Gastrocnemius medialis (tissue), 4 donors: ENCODE results near the gene CD63. TPM values are rescaled to one million over a fixed set of nuclear protein-coding genes. Genes with fewer than 3 reads are reported as not detected.

Experiments used
- ATAC-seq, 2 donors: fragments of 150-250 bp; one replicate each; pipeline ENCODE4 v1.9.1; 2016
- DNase-seq, 2 donors: peaks; one replicate each; pipeline ENCODE4 v3.0.0-alpha.2; 2019
- H3K27ac ChIP-seq, 4 donors: fragments of 200-600 bp; sonication (generic); 1 replicate in 1 of 4; 2 replicates in 3 of 4; pipeline ENCODE4 v1.5.1; 2016 to 2018; ENCODE audit warnings: mild to moderate bottlenecking in 2 of 4, moderate library complexity in 1 of 4
- H3K27me3 ChIP-seq, 3 donors: fragments of 200-600 bp; sonication (generic) in 2 of 3; 1 replicate in 1 of 3; 2 replicates in 2 of 3; pipeline versions ENCODE4 v1.5.1 to v1.6.0; 2016 to 2019; ENCODE audit warnings: mild to moderate bottlenecking in 1 of 3, moderate library complexity in 1 of 3
- H3K36me3 ChIP-seq, 2 donors: fragments of 200-600 bp; sonication (generic) in 1 of 2; one replicate each; pipeline ENCODE4 v1.5.1; 2017 to 2018
- H3K4me1 ChIP-seq, 2 donors: fragments of 200-600 bp; sonication (generic) in 1 of 2; one replicate each; pipeline ENCODE4 v1.5.1; 2016 to 2017; ENCODE audit warnings: mild to moderate bottlenecking in 2 of 2
- H3K4me3 ChIP-seq, 4 donors: fragments of 200-600 bp; sonication (generic) in 3 of 4; 1 replicate in 1 of 4; 2 replicates in 3 of 4; pipeline ENCODE4 v1.5.1; 2016 to 2019; ENCODE audit warnings: mild to moderate bottlenecking in 2 of 4
- H3K9me3 ChIP-seq, 3 donors: fragments of 200-600 bp; sonication (generic) in 2 of 3; 1 replicate in 1 of 3; 2 replicates in 2 of 3; pipeline ENCODE4 v1.5.1; 2016 to 2019
- CTCF ChIP-seq, 5 experiments: fragments of 450-650 bp in 3 of 5; fragments of 200-600 bp in 2 of 5; sonication (generic) in 2 of 5; IDR thresholded peaks in 4 of 5; conservative IDR thresholded peaks in 1 of 5; 1 replicate in 4 of 5; 2 replicates in 1 of 5; pipeline ENCODE4 v1.5.1; 2016 to 2019; ENCODE audit warnings: antibody characterized with exemption in 5 of 5, mild to moderate bottlenecking in 3 of 5, moderate library complexity in 3 of 5
- POLR2A ChIP-seq, 2 donors: fragments of 450-650 bp; IDR thresholded peaks; one replicate each; pipeline ENCODE4 v1.6.1; 2017; ENCODE audit warnings: antibody characterized with exemption in 2 of 2, mild to moderate bottlenecking in 2 of 2, moderate library complexity in 2 of 2
- in situ Hi-C, 4 donors: fragments of 200-750 bp; cut with MboI; loops; one replicate each; pipeline versions ENCODE4 v1.15.0 to v1.8.0; 2017; ENCODE audit warnings: low sequenced_read_pairs in 4 of 4
- intact Hi-C: fragments of 100-400 bp; cut with DNase I; formaldehyde crosslinking; loops from one replicate; pipeline ENCODE4 v1.15.1; 2023; ENCODE audit warnings: low total_unique reads
- total RNA-seq, 4 donors: library from RNA; depleted of rRNA; stranded (reverse); fragments of >200 nt; gene quantifications; one replicate each; pipeline versions ENCODE4 v1.1.0 to v1.2.3, GENCODE V29; 2016

The CD63 gene
- total RNA-seq, 4 donors from 2014 or later: 423 to 1,107 (median 634) TPM

GRCh38 chr12:55696796-55697462 is 31.9 kb downstream of the CD63 start:
- TF ChIP-seq CTCF (IDR thresholded peaks at IDR 0.05 in 4 of 5, conservative IDR thresholded peaks at IDR 0.05 in 1 of 5) (no peak), POLR2A (IDR thresholded peaks at IDR 0.05) (no peak)
- Histone ChIP-seq H3K4me3 (no peak overlapping the region), H3K27me3 (no peaks in the 10 kb centered on the region), H3K4me1 (peaks cover 22% of the 10 kb centered on the region in 2 donors), H3K9me3 (no peaks in the 10 kb centered on the region), H3K27ac (peak overlapping the region; percentile 40 to 96 (median 88)), H3K36me3 (peaks cover 0 to 76% of the 10 kb centered on the region in 2 donors)
- intact Hi-C loops: loop anchor here (1.0 kb wide), 1 partner anchor 11 kb away; no protein-coding TSS in a partner anchor
- ATAC-seq (no peak), DNase-seq (peak in 1 of 2 donors; percentile 10)
- in situ Hi-C loops: no loop called here

- intact Hi-C loops: no loop called here
- DNase-seq (peak in 1 of 2 donors; percentile 6), ATAC-seq (no peak)
- H3K36me3 ChIP-seq: peaks cover 0 to 83% of the 10 kb centered on the region in 2 donors
- in situ Hi-C loops: no loop called here
- no peak overlapping the region for H3K4me3 ChIP-seq
- peak overlapping the region in 3 of 4 donors; percentile 40 to 96 (median 48) for H3K27ac ChIP-seq
- no peaks in the 10 kb centered on the region for H3K27me3 ChIP-seq
- H3K9me3 ChIP-seq: no peaks in the 10 kb centered on the region
- TF ChIP-seq CTCF (IDR thresholded peaks at IDR 0.05 in 4 of 5, conservative IDR thresholded peaks at IDR 0.05 in 1 of 5): no peak
- no peak for TF ChIP-seq POLR2A (IDR thresholded peaks at IDR 0.05)
- H3K4me1 ChIP-seq: peaks cover 14% of the 10 kb centered on the region in 2 donors
Observed at GRCh38 chr12:55696141-55696540, 32.7 kb downstream of the CD63 start.

GRCh38 chr12:55695349-55695748 is 33.5 kb downstream of the CD63 start:
- Histone ChIP-seq H3K36me3 (peaks cover 0 to 85% of the 10 kb centered on the region in 2 donors), H3K4me1 (peaks cover 6 to 7% of the 10 kb centered on the region in 2 donors), H3K4me3 (no peak overlapping the region), H3K27me3 (no peaks in the 10 kb centered on the region), H3K27ac (peak overlapping the region in 2 of 4 donors; percentile 7 to 48), H3K9me3 (no peaks in the 10 kb centered on the region)
- in situ Hi-C loops: no loop called here
- ATAC-seq (no peak), DNase-seq (peak in 1 of 2 donors; percentile 6)
- TF ChIP-seq POLR2A (IDR thresholded peaks at IDR 0.05) (no peak), CTCF (IDR thresholded peaks at IDR 0.05 in 4 of 5, conservative IDR thresholded peaks at IDR 0.05 in 1 of 5) (no peak)
- intact Hi-C loops: no loop called here

GRCh38 chr12:55694651-55695050 is 34.2 kb downstream of the CD63 start:
- H3K27me3 ChIP-seq: no peaks in the 10 kb centered on the region
- no peak for TF ChIP-seq POLR2A (IDR thresholded peaks at IDR 0.05)
- TF ChIP-seq CTCF (IDR thresholded peaks at IDR 0.05 in 4 of 5, conservative IDR thresholded peaks at IDR 0.05 in 1 of 5): no peak
- no peaks in the 10 kb centered on the region for H3K9me3 ChIP-seq
- peaks cover 0 to 85% of the 10 kb centered on the region in 2 donors for H3K36me3 ChIP-seq
- ATAC-seq (no peak), DNase-seq (peak in 1 of 2 donors; percentile 8)
- intact Hi-C loops (no loop called here), in situ Hi-C loops (no loop called here)
- H3K4me3 ChIP-seq: no peak overlapping the region
- peaks cover 0 to under 1% of the 10 kb centered on the region in 2 donors for H3K4me1 ChIP-seq
- H3K27ac ChIP-seq: peak overlapping the region in 2 of 4 donors; percentile 42 to 48
